HepG2 (cell line): ENCODE data around the gene PRKN. TPM values are rescaled to one million over a fixed set of nuclear protein-coding genes. Genes with fewer than 3 reads are reported as not detected.

ENCODE experiments used
- ATAC-seq: fragments of 200-7000 bp; cut with Tn5 transposase; 3 replicates; pipeline ENCODE4 v1.9.1; 2020; ENCODE audit warnings: mild to moderate bottlenecking, moderate library complexity
- BruUV-seq: library from RNA; stranded (reverse); fragments of 400-500 nt; replicated peaks from 2 replicates; lab custom pipeline; 2021; lab: Mats Ljungman, UMichigan
- CTCF ChIA-PET: fragments of 300-600 bp; formaldehyde crosslinking; extraction: SDS; loops from one replicate; lab custom pipeline; 2021; ENCODE audit warnings: low total read pairs, inconsistent platforms, low intra/inter-chr PET ratio; lab: Yijun Ruan, JAX
- POLR2A ChIA-PET: fragments of 350-600 bp; sonication (Branson Sonifier 250); formaldehyde crosslinking; loops from one replicate; lab custom pipeline; 2020; ENCODE audit warnings: antibody characterized with exemption, inconsistent platforms; lab: Yijun Ruan, JAX
- DNase-seq: peaks from one replicate; pipeline ENCODE4 v3.0.0-alpha.2; 2015; ENCODE audit warnings: low spot score
- FAIRE-seq: peaks from 3 replicates; lab custom pipeline; 2011; peaks lifted over from hg19 to GRCh38; lab: Jason Lieb, UNC
- H2AFZ ChIP-seq: one replicate; pipeline ENCODE4 v1.6.1; 2011; ENCODE audit warnings: low read length, inconsistent platforms
- H3K27ac ChIP-seq: fragments of 300-600 bp; 3 replicates; pipeline ENCODE4 v1.8.0; 2011; ENCODE audit warnings: mixed run types, mild to moderate bottlenecking, mixed read lengths, low read length, inconsistent platforms; ENCODE audit not compliant: insufficient read depth; ENCODE audit errors: extremely low read length
- H3K27me3 ChIP-seq, 2 experiments: fragments of 200-600 bp in 1 of 2; 2 replicates in 1 of 2; 3 replicates in 1 of 2; pipeline versions ENCODE4 v1.6.0 to v1.8.0; 2011; ENCODE audit warnings: low read length in 2 of 2, mild to moderate bottlenecking in 2 of 2, moderate library complexity in 2 of 2, inconsistent platforms in 1 of 2; ENCODE audit not compliant: insufficient read depth in 2 of 2, control insufficient read depth in 1 of 2
- H3K36me3 ChIP-seq, 2 experiments: fragments of 200-600 bp in 1 of 2; replicated peaks in 1 of 2; 2 replicates in 1 of 2; 3 replicates in 1 of 2; pipeline versions ENCODE4 v1.5.1 to v1.8.0; 2011; ENCODE audit warnings: low read length in 2 of 2, inconsistent platforms in 1 of 2; ENCODE audit not compliant: insufficient read depth in 2 of 2, control insufficient read depth in 1 of 2
- H3K4me1 ChIP-seq: 2 replicates; pipeline ENCODE4 v1.5.1; 2012; ENCODE audit warnings: low read length, inconsistent platforms; ENCODE audit not compliant: insufficient read depth
- H3K4me2 ChIP-seq: 2 replicates; pipeline ENCODE4 v1.6.0; 2011; ENCODE audit warnings: low read depth, low read length, inconsistent platforms
- H3K4me3 ChIP-seq, 3 experiments: fragments of 200-600 bp in 1 of 3; sonication (generic), shearing (Covaris generic) in 1 of 3; replicated peaks in 1 of 3; 2 replicates each; pipeline ENCODE4 v1.5.1; 2011 to 2016; ENCODE audit warnings: low read length in 3 of 3, inconsistent platforms in 2 of 3, low read depth in 2 of 3, mild to moderate bottlenecking in 2 of 3, control low read depth in 1 of 3, mixed read lengths in 1 of 3; ENCODE audit not compliant: insufficient read depth in 1 of 3
- H3K79me2 ChIP-seq: one replicate; pipeline ENCODE4 v1.6.1; 2011; ENCODE audit warnings: low read length, inconsistent platforms; ENCODE audit not compliant: insufficient read depth
- H3K9ac ChIP-seq: 2 replicates; pipeline ENCODE4 v1.6.0; 2011; ENCODE audit warnings: mild to moderate bottlenecking, low read depth, low read length, inconsistent platforms; ENCODE audit not compliant: insufficient read depth
- H3K9me3 ChIP-seq: 2 replicates; pipeline ENCODE4 v1.5.1; 2012; ENCODE audit warnings: mild to moderate bottlenecking, low read length
- H4K20me1 ChIP-seq: 2 replicates; pipeline ENCODE4 v1.6.0; 2011; ENCODE audit warnings: inconsistent platforms, mild to moderate bottlenecking, low read length, moderate library complexity; ENCODE audit not compliant: insufficient read depth
- CTCF ChIP-seq: sonication (generic); formaldehyde crosslinking; IDR thresholded peaks from 2 replicates; pipeline ENCODE4 v1.5.0; 2020; ENCODE audit warnings: mild to moderate bottlenecking, missing genetic modification reagents, moderate library complexity
- STAG1 ChIP-seq: sonication (generic); formaldehyde crosslinking; IDR thresholded peaks from 2 replicates; pipeline ENCODE4 v1.4.0; 2020; ENCODE audit warnings: missing genetic modification reagents
- TBX3 ChIP-seq: fragments of 450-650 bp; IDR thresholded peaks from 2 replicates; pipeline ENCODE4 v1.6.1; 2017; ENCODE audit warnings: antibody characterized with exemption, mild to moderate bottlenecking, inconsistent platforms, borderline replicate concordance
- WIZ ChIP-seq: sonication (generic); formaldehyde crosslinking; IDR thresholded peaks from 2 replicates; pipeline ENCODE4 v1.5.1; 2020; ENCODE audit warnings: mild to moderate bottlenecking, missing genetic modification reagents
- ZFP90 ChIP-seq: sonication (generic); formaldehyde crosslinking; IDR thresholded peaks from 2 replicates; pipeline ENCODE4 v1.8.0; 2022; ENCODE audit warnings: missing genetic modification reagents, mild to moderate bottlenecking, inconsistent platforms, borderline replicate concordance
- ZNF101 ChIP-seq: sonication (generic); formaldehyde crosslinking; IDR thresholded peaks from 2 replicates; pipeline ENCODE4 v1.4.0; 2020; ENCODE audit warnings: mild to moderate bottlenecking, low read depth, missing genetic modification reagents, borderline replicate concordance
- ZNF337 ChIP-seq: sonication (generic); formaldehyde crosslinking; IDR thresholded peaks from 2 replicates; pipeline ENCODE4 v1.5.1; 2020; ENCODE audit warnings: missing genetic modification reagents, low read depth, mild to moderate bottlenecking, borderline replicate concordance
- ZNF784 ChIP-seq: sonication (generic); formaldehyde crosslinking; IDR thresholded peaks from 2 replicates; pipeline ENCODE4 v1.5.1; 2020; ENCODE audit warnings: missing genetic modification reagents, mild to moderate bottlenecking, borderline replicate concordance
- ZNF816 ChIP-seq: sonication (generic); formaldehyde crosslinking; IDR thresholded peaks from 2 replicates; pipeline ENCODE4 v1.8.0; 2022; ENCODE audit warnings: missing genetic modification reagents, mild to moderate bottlenecking, borderline replicate concordance
- WGBS: methylation state at CpG from one replicate; pipeline ENCODE4 v1.1.6; 2017; ENCODE audit warnings: low lambda C conversion rate; 5-methylcytosine and 5-hydroxymethylcytosine counted together
- in situ Hi-C: cut with HindIII; loops from 2 replicates; pipeline ENCODE4 v1.10.0; 2017; ENCODE audit warnings: low pct_unique_long_range_greater_than_20kb; ENCODE audit not compliant: extremely low pct_ligation_motif_present
- intact Hi-C: fragments of 100-400 bp; cut with micrococcal nuclease; formaldehyde crosslinking; loops from one replicate; pipeline ENCODE4 v1.10.0; 2022; ENCODE audit not compliant: unreplicated experiment
- polyA plus RNA-seq, 8 experiments: library from polyadenylated mRNA; depleted of rRNA in 3 of 8; stranded (reverse) in 7 of 8; unstranded in 1 of 8; fragments of >200 nt; fragmentation: Illumina TruSeq in 4 of 8; extraction: Trizol in 4 of 8; gene quantifications; 2 replicates each; pipeline versions ENCODE4 v1.2.1 to v1.2.3, GENCODE V29; 2011 to 2016; ENCODE audit warnings: low read depth in 4 of 8, missing spikeins in 1 of 8, mixed read lengths in 1 of 8; ENCODE audit not compliant: insufficient read depth in 1 of 8
- total RNA-seq, 5 experiments: library from RNA; depleted of rRNA; stranded (reverse); fragments of >200 nt; fragmentation: Illumina TruSeq; extraction: Trizol; gene quantifications; 2 replicates each; pipeline ENCODE4 v1.2.3, GENCODE V29; 2016; ENCODE audit warnings: low read depth in 1 of 5

PRKN gene
- total and polyA plus RNA-seq, 2 of the 13 experiments (the other 11 are each of a cell fraction or from before 2014, with no cell fraction given), result 0.31 to 0.44 TPM

GRCh38 chr6:161694995-161695394 is 1032.6 kb downstream of the PRKN start (continued):
- no peak for TF ChIP-seq ZFP90 (CRISPR knock-in tag)
- TF ChIP-seq CTCF (CRISPR knock-in tag), result peak; percentile 61

- H2AFZ ChIP-seq, result no peak overlapping the region
- ATAC-seq (no peak), DNase-seq (no peak), FAIRE-seq (no peak)
- H3K9ac ChIP-seq, result no peak overlapping the region
- H3K4me3 ChIP-seq, result no peak overlapping the region
- no peaks in the 10 kb centered on the region for H3K79me2 ChIP-seq
- POLR2A ChIA-PET, result no interaction called here
- no peaks in the 10 kb centered on the region for H3K36me3 ChIP-seq
- H3K4me2 ChIP-seq, result no peak overlapping the region
- in situ Hi-C loops, result no loop called here
- H4K20me1 ChIP-seq, result no peaks in the 10 kb centered on the region
- 7% methylated on average over 4 of the region's 4 CpGs for WGBS
- H3K9me3 ChIP-seq, result no peaks in the 10 kb centered on the region
- H3K4me1 ChIP-seq, result no peaks in the 10 kb centered on the region
- TF ChIP-seq ZNF101 (CRISPR knock-in tag) (no peak), STAG1 (no peak), WIZ (CRISPR knock-in tag) (no peak), ZNF337 (CRISPR knock-in tag) (no peak), ZNF816 (CRISPR knock-in tag) (no peak), TBX3 (no peak), ZNF784 (CRISPR knock-in tag) (no peak)
- intact Hi-C loops, result no loop called here
- CTCF ChIA-PET, result no interaction called here
- no peak overlapping the region for H3K27ac ChIP-seq
- H3K27me3 ChIP-seq, result no peaks in the 10 kb centered on the region
- no TSS peak for BruUV-seq
These were observed 1040.9 kb downstream of the PRKN start for GRCh38 chr6:161686655-161687054.
